Fibroblast of lung (primary cell): Measurements from ENCODE around the gene RBFOX1. TPM values are rescaled to one million over a fixed set of nuclear protein-coding genes. Genes with fewer than 3 reads are reported as not detected.

Experiments
- DNase-seq, 2 donors: peaks; one replicate each; pipeline versions ENCODE4 v3.0.0 to v3.0.0-alpha.2; 2010; ENCODE audit warnings: low read depth in 2 of 2
- H2AFZ ChIP-seq: 2 replicates; pipeline ENCODE4 v1.5.1; 2012; ENCODE audit warnings: low read length, control low read depth, inconsistent platforms
- H3K27ac ChIP-seq: 2 replicates; pipeline ENCODE4 v1.5.1; 2011; ENCODE audit warnings: low read length, control low read depth; ENCODE audit not compliant: insufficient read depth
- H3K27me3 ChIP-seq: 2 replicates; pipeline ENCODE4 v1.5.1; 2011; ENCODE audit warnings: mild to moderate bottlenecking, low read length; ENCODE audit not compliant: control insufficient read depth, insufficient read depth
- H3K36me3 ChIP-seq: 2 replicates; pipeline ENCODE4 v1.5.1; 2011; ENCODE audit warnings: low read length; ENCODE audit not compliant: control insufficient read depth, insufficient read depth
- H3K4me1 ChIP-seq: 2 replicates; pipeline ENCODE4 v1.5.1; 2011; ENCODE audit warnings: low read length; ENCODE audit not compliant: control insufficient read depth, insufficient read depth; ENCODE audit errors: extremely low read depth
- H3K4me2 ChIP-seq: 2 replicates; pipeline ENCODE4 v1.5.1; 2011; ENCODE audit warnings: low read length, control low read depth; ENCODE audit not compliant: insufficient read depth; ENCODE audit errors: extremely low read depth
- H3K4me3 ChIP-seq, 4 experiments: fragments of 200-600 bp in 1 of 4; sonication (generic) in 1 of 4; replicated peaks in 1 of 4; 2 replicates each; pipeline ENCODE4 v1.5.1; 2011 to 2016; ENCODE audit warnings: low read length in 4 of 4, low read depth in 3 of 4, mild to moderate bottlenecking in 3 of 4, control low read depth in 2 of 4, inconsistent platforms in 1 of 4, mixed read lengths in 1 of 4; ENCODE audit not compliant: insufficient read depth in 1 of 4; ENCODE audit errors: control extremely low read depth in 1 of 4
- H3K79me2 ChIP-seq: 2 replicates; pipeline ENCODE4 v1.5.1; 2012; ENCODE audit warnings: mild to moderate bottlenecking, low read length, inconsistent platforms; ENCODE audit not compliant: control insufficient read depth, insufficient read depth
- H3K9ac ChIP-seq: 2 replicates; pipeline ENCODE4 v1.5.1; 2011; ENCODE audit warnings: mild to moderate bottlenecking, low read length, control low read depth; ENCODE audit not compliant: insufficient read depth
- H3K9me3 ChIP-seq: 2 replicates; pipeline ENCODE4 v1.5.1; 2012; ENCODE audit warnings: low read depth, low read length; ENCODE audit not compliant: control insufficient read depth, insufficient read depth
- H4K20me1 ChIP-seq: 2 replicates; pipeline ENCODE4 v1.5.1; 2011; ENCODE audit warnings: low read length; ENCODE audit not compliant: control insufficient read depth, insufficient read depth; ENCODE audit errors: extremely low read depth
- EZH2 ChIP-seq: IDR thresholded peaks from 2 replicates; pipeline ENCODE4 v1.5.1; 2012; ENCODE audit warnings: low read length, control low read depth, mild to moderate bottlenecking; ENCODE audit errors: missing control alignments
- polyA plus RNA-seq, 2 donors: library from polyadenylated mRNA; depleted of rRNA in 1 of 2; stranded (reverse) in 1 of 2; unstranded in 1 of 2; fragments of >200 nt; gene quantifications; 2 replicates each; pipeline ENCODE4 v1.2.1, GENCODE V29; 2011 to 2012; ENCODE audit warnings: missing spikeins in 1 of 2
- total RNA-seq: library from RNA; depleted of rRNA; stranded (reverse); fragments of >200 nt; gene quantifications from 2 replicates; pipeline ENCODE4 v1.2.1, GENCODE V29; 2014
- TF ChIP-seq, protein P1 (sequence below), 2 donors: IDR thresholded peaks in 1 of 2; conservative IDR thresholded peaks in 1 of 2; 1 replicate in 1 of 2; 2 replicates in 1 of 2; pipeline ENCODE4 v1.5.1; 2011 to 2012; ENCODE audit warnings: low read length in 2 of 2, control low read depth in 1 of 2, inconsistent platforms in 1 of 2, low read depth in 1 of 2, mild to moderate bottlenecking in 1 of 2

The RBFOX1 gene
- total and polyA plus RNA-seq, 2 donors (not counting 1 experiment from before 2014, with no cell fraction given): not detected

DNA sequence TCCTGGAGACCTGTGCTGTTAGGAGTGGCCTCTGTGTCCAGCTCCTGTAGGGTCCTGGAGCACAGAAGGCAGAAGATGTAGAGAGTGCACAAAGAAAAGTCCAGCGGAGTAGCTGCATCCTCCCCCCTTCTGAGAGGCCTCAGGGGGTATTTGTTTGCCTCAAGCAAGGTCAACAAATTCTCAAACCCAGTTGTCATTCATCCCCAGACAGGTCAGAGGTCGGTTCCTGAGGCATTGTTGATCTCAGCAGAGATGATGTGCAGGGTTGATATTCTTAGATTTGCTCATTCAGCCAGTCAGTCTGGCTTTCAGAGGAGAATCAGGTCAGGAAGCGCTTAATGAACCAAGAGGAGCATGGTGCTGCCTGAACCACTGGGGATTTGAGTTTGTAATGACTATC, 8.3 kb upstream of the RBFOX1 start:
- Histone ChIP-seq H3K27me3 (no peaks in the 10 kb centered on the region), H3K27ac (no peak overlapping the region), H4K20me1 (no peaks in the 10 kb centered on the region), H3K9me3 (no peaks in the 10 kb centered on the region), H3K79me2 (no peaks in the 10 kb centered on the region), H3K4me3 (no peak overlapping the region), H2AFZ (no peak overlapping the region), H3K36me3 (no peaks in the 10 kb centered on the region), H3K9ac (no peak overlapping the region), H3K4me2 (no peak overlapping the region), H3K4me1 (no peaks in the 10 kb centered on the region)
- DNase-seq: no peak
- TF ChIP-seq, protein P1, sequence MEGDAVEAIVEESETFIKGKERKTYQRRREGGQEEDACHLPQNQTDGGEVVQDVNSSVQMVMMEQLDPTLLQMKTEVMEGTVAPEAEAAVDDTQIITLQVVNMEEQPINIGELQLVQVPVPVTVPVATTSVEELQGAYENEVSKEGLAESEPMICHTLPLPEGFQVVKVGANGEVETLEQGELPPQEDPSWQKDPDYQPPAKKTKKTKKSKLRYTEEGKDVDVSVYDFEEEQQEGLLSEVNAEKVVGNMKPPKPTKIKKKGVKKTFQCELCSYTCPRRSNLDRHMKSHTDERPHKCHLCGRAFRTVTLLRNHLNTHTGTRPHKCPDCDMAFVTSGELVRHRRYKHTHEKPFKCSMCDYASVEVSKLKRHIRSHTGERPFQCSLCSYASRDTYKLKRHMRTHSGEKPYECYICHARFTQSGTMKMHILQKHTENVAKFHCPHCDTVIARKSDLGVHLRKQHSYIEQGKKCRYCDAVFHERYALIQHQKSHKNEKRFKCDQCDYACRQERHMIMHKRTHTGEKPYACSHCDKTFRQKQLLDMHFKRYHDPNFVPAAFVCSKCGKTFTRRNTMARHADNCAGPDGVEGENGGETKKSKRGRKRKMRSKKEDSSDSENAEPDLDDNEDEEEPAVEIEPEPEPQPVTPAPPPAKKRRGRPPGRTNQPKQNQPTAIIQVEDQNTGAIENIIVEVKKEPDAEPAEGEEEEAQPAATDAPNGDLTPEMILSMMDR (conservative IDR thresholded peaks at IDR 0.05 in 1 of 2, IDR thresholded peaks at IDR 0.05 in 1 of 2; ENCODE audit: low read depth in 1 of 2, low read length in 2 of 2): no peak
- no peak for TF ChIP-seq EZH2

DNA sequence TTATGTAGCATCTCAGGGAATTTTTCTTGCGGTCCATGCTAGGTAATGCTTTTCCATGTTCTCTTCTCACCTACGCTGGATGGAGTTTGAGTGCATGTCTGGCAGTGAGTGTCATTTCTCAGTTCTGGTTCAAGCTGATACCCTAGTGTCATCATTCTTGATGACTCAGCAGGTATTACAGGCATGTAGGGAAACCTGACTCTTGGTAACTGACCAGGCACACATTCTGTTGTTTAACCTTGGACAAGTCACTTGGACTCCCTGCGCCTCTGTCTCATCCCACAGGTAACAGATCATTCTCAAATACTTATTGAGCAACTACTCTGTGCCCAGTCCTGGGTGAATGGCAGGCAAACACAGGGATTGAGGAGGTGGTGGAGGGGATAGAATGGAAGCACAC, 6.8 kb upstream of the RBFOX1 start:
- Histone ChIP-seq H3K79me2 (no peaks in the 10 kb centered on the region), H3K36me3 (no peaks in the 10 kb centered on the region), H2AFZ (no peak overlapping the region), H3K4me1 (no peaks in the 10 kb centered on the region), H4K20me1 (no peaks in the 10 kb centered on the region), H3K4me3 (no peak overlapping the region), H3K9me3 (no peaks in the 10 kb centered on the region), H3K27ac (no peak overlapping the region), H3K27me3 (no peaks in the 10 kb centered on the region), H3K9ac (no peak overlapping the region), H3K4me2 (no peak overlapping the region)
- DNase-seq: no peak
- TF ChIP-seq, protein P1 (conservative IDR thresholded peaks at IDR 0.05 in 1 of 2, IDR thresholded peaks at IDR 0.05 in 1 of 2; ENCODE audit: low read depth in 1 of 2, low read length in 2 of 2): no peak
- TF ChIP-seq EZH2: no peak

DNA sequence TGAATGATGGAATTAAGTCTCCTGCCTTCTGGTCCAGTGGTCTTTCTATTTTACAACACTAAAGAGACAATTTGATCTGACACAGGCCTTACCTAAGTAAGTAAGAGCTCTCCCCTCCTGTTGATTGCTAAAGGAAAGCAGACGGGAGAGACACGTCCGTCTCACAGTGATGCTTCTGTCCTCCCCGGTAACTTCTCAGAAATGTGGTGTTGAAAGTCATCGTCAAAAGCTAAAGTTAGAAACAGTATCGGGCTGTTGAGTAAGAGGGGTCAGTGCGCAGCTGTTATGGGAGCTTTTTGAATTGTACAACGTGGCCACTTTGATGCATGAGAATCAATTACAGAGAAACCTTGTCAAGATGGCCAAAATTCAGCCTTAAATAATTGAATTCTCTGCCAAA, 1.9 kb upstream of the RBFOX1 start:
- no peaks in the 10 kb centered on the region for H3K9me3 ChIP-seq
- no peak overlapping the region for H3K4me3 ChIP-seq
- TF ChIP-seq, protein P1 (conservative IDR thresholded peaks at IDR 0.05 in 1 of 2, IDR thresholded peaks at IDR 0.05 in 1 of 2; ENCODE audit: low read depth in 1 of 2, low read length in 2 of 2): no peak
- no peak for TF ChIP-seq EZH2
- no peak overlapping the region for H3K27ac ChIP-seq
- H3K4me1 ChIP-seq: no peaks in the 10 kb centered on the region
- DNase-seq: no peak
- no peaks in the 10 kb centered on the region for H3K79me2 ChIP-seq
- H2AFZ ChIP-seq: no peak overlapping the region
- H3K4me2 ChIP-seq: no peak overlapping the region
- H4K20me1 ChIP-seq: no peaks in the 10 kb centered on the region
- H3K9ac ChIP-seq: no peak overlapping the region
- H3K36me3 ChIP-seq: no peaks in the 10 kb centered on the region
- H3K27me3 ChIP-seq: no peaks in the 10 kb centered on the region
